GM19372 (cell line): ENCODE data around the gene LATS2.
"Not testable (repeated sequence)": the region's sequence is repeated elsewhere in the genome, so short reads cannot be mapped to it uniquely, and the experiment has no call there.

Source experiments
- ATAC-seq: cut with Tn5 transposase; IDR thresholded peaks from one replicate; pipeline ENCODE4 v1.9.1; 2021; ENCODE audit warnings: mild to moderate bottlenecking, low read depth, moderate library complexity; ENCODE audit not compliant: unreplicated experiment

The LATS2 gene

DNA sequence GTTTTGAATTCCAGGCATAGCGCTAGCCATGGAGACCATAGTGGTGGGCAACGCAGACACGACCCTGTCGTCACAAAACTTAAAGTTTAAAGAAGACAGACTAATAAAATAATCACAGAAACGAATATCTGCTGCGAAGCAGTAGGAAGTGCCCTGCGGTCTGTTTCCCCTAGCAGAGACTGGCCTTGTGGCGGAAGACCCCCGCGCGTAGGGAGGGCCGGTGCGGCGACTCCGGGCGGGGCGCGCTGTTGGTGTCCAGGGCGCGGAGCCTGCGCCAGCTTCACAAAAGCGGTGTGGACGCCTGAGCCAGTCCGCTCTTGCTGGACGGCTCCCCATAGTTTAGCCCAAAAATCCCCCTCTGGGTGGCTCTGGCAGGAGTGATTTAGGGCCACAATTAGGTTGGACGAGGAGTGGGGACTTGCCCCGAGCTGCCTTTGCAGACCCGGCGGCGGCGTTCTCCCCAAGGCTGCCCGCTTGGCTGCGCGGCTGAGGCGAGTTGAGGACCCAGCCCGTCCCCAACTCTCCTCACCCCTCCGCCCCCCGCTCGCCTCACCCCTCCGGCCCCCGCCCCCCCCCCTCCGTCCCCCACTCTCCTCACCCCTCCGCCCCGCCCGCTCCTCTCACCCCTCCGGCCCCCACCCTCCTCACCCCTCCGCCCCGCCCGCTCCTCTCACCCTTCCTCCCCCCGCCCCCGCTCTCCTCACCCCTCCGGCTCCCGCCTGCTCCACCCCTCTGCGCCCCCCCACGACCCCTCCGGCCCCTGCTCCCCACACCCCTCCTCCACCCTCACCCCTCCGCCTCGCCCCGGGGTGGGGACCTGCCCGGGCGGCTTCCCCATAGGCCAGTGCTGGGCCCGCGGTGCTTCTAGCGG lies 14.2 kb upstream of the LATS2 start:
- ATAC-seq: no peak

DNA sequence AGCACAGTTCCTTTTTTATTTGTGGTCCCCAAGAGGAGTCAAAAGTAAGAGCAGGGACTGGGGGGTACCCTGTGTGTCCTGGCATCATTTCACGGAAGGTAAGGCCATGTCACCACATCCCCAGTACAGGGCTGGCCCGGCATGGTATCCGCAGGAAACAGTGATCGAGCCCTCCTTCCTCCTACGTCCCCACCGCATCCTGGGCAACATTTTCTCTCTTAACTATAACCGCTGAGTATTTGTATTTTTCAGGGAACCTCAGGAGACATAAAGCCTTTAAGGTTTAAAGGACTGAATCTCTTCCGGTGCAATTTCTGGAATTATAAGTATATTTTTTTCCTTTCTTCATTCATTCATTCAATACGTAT lies 13.6 kb upstream of the LATS2 start:
- no peak for ATAC-seq

DNA sequence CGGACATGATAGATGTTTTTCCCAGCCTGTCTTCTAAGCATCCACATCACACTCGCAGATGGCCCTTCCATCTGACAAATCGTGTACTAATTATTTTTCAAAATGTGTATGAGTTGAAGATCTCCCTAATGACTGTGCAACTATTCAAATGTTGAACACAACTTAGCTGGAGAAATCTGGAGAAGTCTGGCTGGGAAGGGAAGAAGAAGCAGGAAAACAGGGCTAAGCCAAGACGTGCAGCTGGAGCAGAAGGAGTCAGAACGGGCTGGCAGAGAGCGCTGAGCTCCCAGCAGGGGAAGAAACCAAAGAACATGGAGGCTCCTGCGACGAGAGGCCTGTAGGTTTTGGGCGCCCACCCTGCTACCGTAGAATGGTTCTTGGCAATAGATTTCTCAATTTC lies 13.2 kb upstream of the LATS2 start:
- ATAC-seq: no peak

- no peak for ATAC-seq
These were observed 10.5 kb upstream of the LATS2 start for GRCh38 chr13:21071924-21072323.

DNA sequence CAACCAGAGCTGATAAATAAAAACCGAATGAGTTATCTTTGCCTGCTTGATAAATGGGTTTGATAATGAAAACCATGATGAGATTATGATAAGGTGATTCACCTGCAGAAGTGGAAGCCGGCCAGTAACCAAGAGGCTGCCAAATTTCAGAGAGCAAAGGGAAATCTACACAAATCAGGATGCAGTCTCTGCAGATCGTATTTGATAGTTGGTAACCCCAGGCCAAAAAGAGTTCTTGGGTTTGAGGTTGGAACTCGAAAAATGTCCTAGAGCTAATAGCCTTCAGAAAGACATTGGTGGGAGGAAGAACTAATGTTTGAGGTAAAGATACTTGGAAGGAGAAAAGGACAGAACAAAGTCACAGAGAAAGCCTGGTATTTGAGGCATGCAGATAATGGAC lies 9.6 kb upstream of the LATS2 start:
- no peak for ATAC-seq

- ATAC-seq: no peak
These were observed 8.2 kb upstream of the LATS2 start for GRCh38 chr13:21069561-21070004.

DNA sequence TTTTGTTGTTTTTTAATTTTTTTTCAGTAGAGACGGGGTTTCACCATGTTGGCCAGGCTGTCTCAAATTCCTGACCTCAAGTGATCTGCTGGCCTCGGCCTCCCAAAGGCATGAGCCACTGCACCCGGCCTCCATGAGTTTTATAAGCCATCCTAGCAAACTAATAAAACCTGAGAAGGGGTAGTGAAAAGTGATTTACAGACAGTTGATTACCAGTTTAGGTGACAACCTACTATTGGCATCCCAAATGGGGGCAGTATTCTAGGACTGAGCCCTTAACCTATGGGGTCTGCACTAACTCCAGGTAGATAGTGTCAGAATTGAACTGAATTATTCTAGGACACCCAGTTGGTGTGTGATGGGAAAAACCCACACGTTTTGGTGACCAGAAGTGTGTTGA lies 6.5 kb upstream of the LATS2 start:
- ATAC-seq: no peak

DNA sequence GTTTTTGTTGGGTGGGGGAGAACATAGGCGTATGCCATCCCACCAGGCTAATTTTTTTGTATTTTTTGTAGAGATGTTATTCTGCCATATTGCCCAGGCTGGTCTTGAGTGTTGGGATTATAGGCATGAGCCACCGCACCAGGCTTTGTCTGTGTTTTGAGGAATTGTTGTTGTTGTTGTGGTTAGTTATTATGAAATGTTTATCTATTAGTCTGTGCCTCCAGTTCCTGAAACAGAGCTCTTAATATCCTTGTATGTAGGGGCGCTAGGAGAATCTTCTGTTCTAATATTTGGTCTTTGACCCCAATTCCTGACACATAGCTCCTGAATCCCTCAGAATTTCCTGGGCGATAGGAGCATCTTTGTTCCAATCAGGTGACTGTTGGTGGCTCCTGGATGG lies 5.6 kb upstream of the LATS2 start:
- no peak for ATAC-seq

DNA sequence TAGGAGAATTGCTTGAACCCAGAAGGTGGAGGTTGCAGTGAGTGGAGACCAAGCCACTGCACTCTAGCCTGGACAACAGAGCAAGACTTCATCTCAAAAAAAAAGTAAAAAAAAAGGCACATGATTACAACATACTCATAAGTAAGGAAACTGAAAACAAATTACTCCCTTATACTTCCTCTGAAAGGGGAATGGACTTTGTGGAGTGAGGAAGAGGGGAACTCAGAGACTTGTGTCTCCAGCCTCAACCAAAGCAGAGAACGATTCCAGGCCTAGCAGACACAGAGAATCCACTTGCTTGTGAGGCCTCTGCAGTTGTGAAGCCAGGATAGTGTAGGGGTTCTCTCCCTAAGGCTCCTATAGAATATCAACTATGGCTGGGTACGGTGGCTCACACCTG lies 4.3 kb upstream of the LATS2 start:
- no peak for ATAC-seq

DNA sequence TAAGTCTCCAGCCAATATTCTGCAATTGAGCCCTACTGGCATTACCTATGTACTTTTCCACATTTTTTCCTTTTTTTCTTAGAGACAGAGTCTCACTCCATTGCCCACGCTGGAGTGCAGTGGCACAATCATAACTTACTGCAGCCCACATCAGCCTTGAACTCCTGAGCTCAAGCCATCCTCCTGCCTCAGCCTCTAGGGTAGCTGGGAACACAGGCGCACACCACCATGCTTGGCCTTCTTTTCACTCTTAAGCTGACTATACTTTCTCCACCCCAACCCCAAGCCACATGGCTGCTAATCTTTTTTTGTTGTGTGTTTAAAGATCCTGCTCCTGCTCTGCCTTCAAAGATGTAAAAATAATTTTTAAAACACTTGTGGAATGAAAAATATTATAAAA lies 1.6 kb upstream of the LATS2 start:
- no peak for ATAC-seq

DNA sequence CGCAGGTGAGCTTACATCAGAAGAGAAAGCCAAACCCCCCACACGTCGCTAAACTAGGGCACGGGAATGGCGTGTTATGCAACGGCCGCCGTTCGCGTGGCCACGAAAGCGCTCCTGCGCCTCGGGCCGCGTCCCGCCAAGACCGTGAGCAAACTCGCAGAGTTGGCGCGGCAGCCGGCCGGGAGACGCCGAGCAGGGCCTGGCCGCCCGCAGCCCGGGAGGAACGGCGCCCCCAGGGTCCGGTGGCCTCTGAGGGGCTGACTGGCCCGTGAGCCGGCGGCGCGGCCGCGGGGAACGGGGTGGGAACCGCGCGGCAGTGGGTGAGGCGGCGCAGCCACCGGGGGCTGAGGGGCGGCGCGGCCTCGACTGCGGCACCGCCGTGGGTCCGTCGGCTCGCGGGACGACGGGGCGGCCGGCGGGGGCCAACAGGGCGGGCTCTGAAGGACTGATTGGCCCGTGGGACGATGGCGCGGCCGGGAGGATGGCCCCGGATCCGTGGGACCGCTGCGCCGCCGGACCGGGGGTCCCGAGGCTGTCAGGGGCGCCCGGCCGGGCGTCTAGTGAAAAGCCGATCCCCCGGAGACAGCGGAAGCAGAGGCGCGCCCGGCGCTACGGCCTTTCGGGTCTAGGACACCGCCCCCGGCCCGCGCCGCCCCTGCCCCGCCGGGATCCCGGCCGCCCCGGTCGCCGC lies 903 bp downstream of the LATS2 start:
- no peak for ATAC-seq

- no peak for ATAC-seq
These were observed 1.6 kb downstream of the LATS2 start for GRCh38 chr13:21059641-21060337.

DNA sequence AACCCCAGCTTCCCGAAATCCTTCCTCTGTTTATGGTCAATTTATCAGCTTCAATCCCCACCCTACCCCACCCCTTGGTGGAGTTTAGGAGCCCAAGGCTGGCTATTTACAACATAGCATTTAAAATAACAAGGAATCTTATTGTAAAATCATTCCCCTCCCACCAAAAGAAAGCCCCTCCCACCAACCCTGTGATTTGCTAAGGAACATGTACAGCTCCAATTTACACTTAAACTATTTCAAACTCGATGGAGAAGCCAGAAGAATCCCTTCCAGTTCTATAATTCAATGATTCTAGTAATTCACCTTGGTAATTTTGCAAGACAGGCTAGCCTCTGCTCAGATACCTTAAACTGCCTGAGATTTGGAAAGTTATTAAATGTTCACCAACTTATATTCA lies 3.0 kb downstream of the LATS2 start:
- ATAC-seq: no peak

DNA sequence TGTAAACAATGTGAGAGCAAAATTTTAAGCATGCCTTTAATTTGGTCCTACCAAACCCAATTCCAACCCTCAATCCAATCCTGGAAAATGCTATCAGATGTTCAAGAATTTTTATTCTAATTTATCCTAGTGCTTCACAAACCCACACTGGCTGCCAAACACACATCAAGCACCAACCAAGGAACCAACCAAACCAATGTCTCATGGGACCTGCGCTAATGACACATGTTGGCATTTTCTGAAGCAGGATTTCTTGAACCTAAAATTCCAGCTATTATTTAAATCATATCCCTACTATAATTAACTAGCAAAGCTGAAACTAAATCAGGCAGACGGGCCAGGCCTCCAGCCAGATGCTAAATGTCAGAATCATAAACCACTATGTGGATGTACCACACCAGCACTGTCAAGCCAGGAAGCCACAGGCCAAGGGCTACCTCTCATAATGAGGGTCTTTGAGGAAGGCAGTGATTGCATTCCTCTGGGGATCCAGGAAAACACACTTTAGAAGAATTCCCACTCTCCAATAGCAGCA lies 5.8 kb downstream of the LATS2 start:
- ATAC-seq: no peak

DNA sequence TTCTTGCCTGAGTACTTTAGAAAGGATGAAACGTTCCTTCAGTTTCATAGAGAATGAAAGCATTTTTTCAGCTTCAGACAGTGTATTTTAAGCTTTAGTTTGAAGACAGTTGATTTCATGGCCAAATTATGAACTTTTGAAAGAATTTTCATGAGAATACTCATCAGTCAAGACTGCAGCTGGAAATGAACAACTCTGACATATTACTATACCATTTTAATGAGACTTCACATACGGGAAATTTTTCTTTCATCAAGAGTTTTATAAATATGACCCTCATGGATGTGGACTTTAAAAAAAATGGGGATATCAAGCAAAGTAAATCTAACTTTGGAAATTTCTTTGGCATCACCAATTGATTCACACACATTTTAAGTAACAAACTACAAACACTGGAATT lies 6.4 kb downstream of the LATS2 start:
- ATAC-seq: no peak

DNA sequence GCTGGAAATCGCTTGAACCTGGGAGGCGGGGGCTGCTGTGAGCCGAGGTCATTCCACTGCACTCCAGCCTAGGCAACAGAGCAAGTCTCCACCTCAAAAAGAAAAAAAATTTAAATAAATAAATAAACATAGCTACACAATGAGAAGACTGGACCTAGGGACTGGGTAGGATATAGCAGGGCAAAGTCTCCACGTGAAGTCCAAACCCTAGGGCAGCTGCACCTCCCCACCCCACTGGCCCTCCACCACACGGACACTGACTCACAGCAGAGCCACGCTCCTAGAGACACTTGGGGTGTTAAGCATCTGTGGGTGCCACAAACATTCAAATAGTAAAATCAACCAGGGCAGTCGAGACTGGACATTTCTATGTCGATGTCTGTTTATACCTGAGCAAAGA lies 7.1 kb downstream of the LATS2 start:
- ATAC-seq: no peak

- ATAC-seq: no peak
These were observed 8.2 kb downstream of the LATS2 start for GRCh38 chr13:21053231-21053630.

GRCh38 chr13:21051675-21052074 lies 9.7 kb downstream of the LATS2 start:
- ATAC-seq: no peak

- ATAC-seq: no peak
These were observed 10.8 kb downstream of the LATS2 start for GRCh38 chr13:21050288-21051197.

DNA sequence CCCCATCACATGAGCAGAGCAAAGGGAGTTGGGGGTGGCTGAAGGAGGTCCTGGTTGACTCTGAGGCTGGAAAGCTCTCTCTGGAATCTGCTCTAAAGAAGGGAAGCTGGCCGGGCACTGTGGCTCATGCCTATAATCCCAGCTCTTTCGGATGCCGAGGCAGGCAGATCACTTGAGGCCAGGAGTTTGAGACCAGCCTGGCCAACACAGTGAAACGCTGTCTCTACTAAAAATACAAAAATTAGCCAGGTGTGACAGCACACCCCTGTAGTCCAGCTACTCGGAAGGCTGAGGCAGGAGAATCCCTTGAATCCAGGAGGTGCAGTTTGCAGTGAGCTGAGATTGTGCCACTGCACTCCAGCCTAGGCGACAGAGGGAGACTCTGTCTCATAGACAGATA lies 11.7 kb downstream of the LATS2 start:
- ATAC-seq: not testable (repeated sequence)
